Measurements from ENCODE around the gene TCF15. TPM values are rescaled to one million over a fixed set of nuclear protein-coding genes. Genes with fewer than 3 reads are reported as not detected.

Gene TCF15
- total RNA-seq, 1 donor from 2014 or later, result not detected

- H3K27me3 ChIP-seq, result no peaks in the 10 kb centered on the region
- peaks cover 0 to 20% of the 10 kb centered on the region in 2 donors for H3K36me3 ChIP-seq
- peak overlapping the region; percentile 87 for H3K27ac ChIP-seq
- peak overlapping the region; percentile 75 to 84 for H3K4me3 ChIP-seq
- H3K9me3 ChIP-seq, result no peaks in the 10 kb centered on the region
- intact Hi-C loops (cut with DNase I), result no loop called here
- no peak for TF ChIP-seq POLR2A (IDR thresholded peaks at IDR 0.05)
- no peak for TF ChIP-seq CTCF (IDR thresholded peaks at IDR 0.05)
- no peak for TF ChIP-seq POLR2AphosphoS5 (IDR thresholded peaks at IDR 0.05; ENCODE audit: insufficient read depth in 1 of 2, low read depth in 1 of 2)
- DNase-seq (ENCODE audit: extremely low spot score in 2 of 2), result no peak
- H3K4me1 ChIP-seq, result peaks cover 25% of the 10 kb centered on the region
These were observed 41.9 kb upstream of the TCF15 start for GRCh38 chr20:651713-652614.

- intact Hi-C loops (cut with DNase I), result no loop called here
- no peaks in the 10 kb centered on the region for H3K27me3 ChIP-seq
These were observed 40.8 kb upstream of the TCF15 start for GRCh38 chr20:650954-651353.

GRCh38 chr20:650281-650680 is 40.2 kb upstream of the TCF15 start:
- Histone ChIP-seq H3K27me3 (no peaks in the 10 kb centered on the region), H3K27ac (no peak overlapping the region), H3K36me3 (peaks cover 0 to 21% of the 10 kb centered on the region in 2 donors), H3K4me3 (no peak overlapping the region), H3K4me1 (peaks cover 32% of the 10 kb centered on the region), H3K9me3 (no peaks in the 10 kb centered on the region)
- TF ChIP-seq POLR2AphosphoS5 (IDR thresholded peaks at IDR 0.05; ENCODE audit: insufficient read depth in 1 of 2, low read depth in 1 of 2), result no peak
- no peak for TF ChIP-seq POLR2A (IDR thresholded peaks at IDR 0.05)
- no peak for TF ChIP-seq CTCF (IDR thresholded peaks at IDR 0.05)
- intact Hi-C loops (cut with DNase I), result no loop called here
- no peak for DNase-seq (ENCODE audit: extremely low spot score in 2 of 2)

More at GRCh38 chr20:650954-651353, 40.8 kb upstream of the TCF15 start:
- H3K27ac ChIP-seq, result no peak overlapping the region
- DNase-seq (ENCODE audit: extremely low spot score in 2 of 2), result no peak
- H3K36me3 ChIP-seq, result peaks cover 0 to 21% of the 10 kb centered on the region in 2 donors
- no peaks in the 10 kb centered on the region for H3K9me3 ChIP-seq
- H3K4me3 ChIP-seq, result no peak overlapping the region
- TF ChIP-seq CTCF (IDR thresholded peaks at IDR 0.05) (no peak), POLR2AphosphoS5 (IDR thresholded peaks at IDR 0.05; ENCODE audit: insufficient read depth in 1 of 2, low read depth in 1 of 2) (no peak), POLR2A (IDR thresholded peaks at IDR 0.05) (no peak)
- H3K4me1 ChIP-seq, result peaks cover 25% of the 10 kb centered on the region

- no peaks in the 10 kb centered on the region for H3K27me3 ChIP-seq
- no peak overlapping the region for H3K27ac ChIP-seq
- H3K4me3 ChIP-seq, result no peak overlapping the region
- peaks cover 23% of the 10 kb centered on the region for H3K4me1 ChIP-seq
- DNase-seq (ENCODE audit: extremely low spot score in 2 of 2), result no peak
- no peaks in the 10 kb centered on the region for H3K9me3 ChIP-seq
- H3K36me3 ChIP-seq, result peaks cover 0 to 21% of the 10 kb centered on the region in 2 donors
- intact Hi-C loops (cut with DNase I), result loop anchor here (10.0 kb wide), 1 partner anchor 283 kb away; no protein-coding TSS in a partner anchor
- TF ChIP-seq CTCF (IDR thresholded peaks at IDR 0.05) (no peak), POLR2AphosphoS5 (IDR thresholded peaks at IDR 0.05; ENCODE audit: insufficient read depth in 1 of 2, low read depth in 1 of 2) (no peak), POLR2A (IDR thresholded peaks at IDR 0.05) (no peak)
These were observed 37.4 kb upstream of the TCF15 start for GRCh38 chr20:647479-648019.
